Measurements from ENCODE around the gene LINC00632.

GRCh38 chrX:140817943-140818342 lies 108.4 kb downstream of the LINC00632 start:
- no peak for TF ChIP-seq CTCF (IDR thresholded peaks at IDR 0.05)
- no peak for TF ChIP-seq POLR2A (IDR thresholded peaks at IDR 0.05)

Data from lower leg skin (tissue), 3 donors.